ENCODE data around the gene PRLR.

DNA sequence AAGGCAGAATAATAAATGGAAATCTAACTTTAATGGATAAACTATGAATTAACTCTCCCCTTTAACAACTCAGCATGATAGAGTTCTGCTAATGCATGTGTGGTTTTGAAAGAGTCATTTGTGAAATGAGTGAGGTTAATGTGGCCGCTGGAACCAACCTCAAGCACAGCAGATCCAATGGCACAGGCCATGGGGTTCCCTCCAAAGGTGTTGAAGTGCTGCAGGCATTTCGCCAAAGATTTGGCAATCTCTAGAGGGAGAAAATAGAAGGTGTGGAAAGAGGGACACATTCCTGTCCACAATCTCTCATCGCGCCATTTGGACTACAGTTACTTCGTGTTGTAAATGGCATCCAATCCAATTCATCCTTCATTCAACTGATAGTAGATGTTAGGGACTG, 217.5 kb downstream of the PRLR start:
- TF ChIP-seq, protein P1, sequence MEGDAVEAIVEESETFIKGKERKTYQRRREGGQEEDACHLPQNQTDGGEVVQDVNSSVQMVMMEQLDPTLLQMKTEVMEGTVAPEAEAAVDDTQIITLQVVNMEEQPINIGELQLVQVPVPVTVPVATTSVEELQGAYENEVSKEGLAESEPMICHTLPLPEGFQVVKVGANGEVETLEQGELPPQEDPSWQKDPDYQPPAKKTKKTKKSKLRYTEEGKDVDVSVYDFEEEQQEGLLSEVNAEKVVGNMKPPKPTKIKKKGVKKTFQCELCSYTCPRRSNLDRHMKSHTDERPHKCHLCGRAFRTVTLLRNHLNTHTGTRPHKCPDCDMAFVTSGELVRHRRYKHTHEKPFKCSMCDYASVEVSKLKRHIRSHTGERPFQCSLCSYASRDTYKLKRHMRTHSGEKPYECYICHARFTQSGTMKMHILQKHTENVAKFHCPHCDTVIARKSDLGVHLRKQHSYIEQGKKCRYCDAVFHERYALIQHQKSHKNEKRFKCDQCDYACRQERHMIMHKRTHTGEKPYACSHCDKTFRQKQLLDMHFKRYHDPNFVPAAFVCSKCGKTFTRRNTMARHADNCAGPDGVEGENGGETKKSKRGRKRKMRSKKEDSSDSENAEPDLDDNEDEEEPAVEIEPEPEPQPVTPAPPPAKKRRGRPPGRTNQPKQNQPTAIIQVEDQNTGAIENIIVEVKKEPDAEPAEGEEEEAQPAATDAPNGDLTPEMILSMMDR (conservative IDR thresholded peaks at IDR 0.05), result no peak
- TF ChIP-seq ZFX (IDR thresholded peaks at IDR 0.05), result no peak

Measured in C4-2B (cell line).